H1 (cell line): ENCODE data around the gene MCFD2. TPM values are rescaled to one million over a fixed set of nuclear protein-coding genes. Genes with fewer than 3 reads are reported as not detected.

Source experiments
- ATF3 ChIP-seq: IDR thresholded peaks from 2 replicates; pipeline ENCODE4 v1.6.1; 2011; ENCODE audit warnings: low read depth, mild to moderate bottlenecking, low read length; ENCODE audit not compliant: insufficient read depth
- CHD1 ChIP-seq: IDR thresholded peaks from 2 replicates; pipeline ENCODE4 v1.6.1; 2012; ENCODE audit warnings: low read depth, low read length, improper control_type of control experiment
- CHD2 ChIP-seq: IDR thresholded peaks from 2 replicates; pipeline ENCODE4 v1.6.1; 2012; ENCODE audit warnings: low read length, improper control_type of control experiment
- CREB1 ChIP-seq: IDR thresholded peaks from 2 replicates; pipeline ENCODE4 v1.6.1; 2012; ENCODE audit warnings: inconsistent platforms
- EGR1 ChIP-seq: IDR thresholded peaks from 2 replicates; pipeline ENCODE4 v1.6.1; 2011; ENCODE audit warnings: low read depth, low read length, borderline replicate concordance
- FOSL1 ChIP-seq: IDR thresholded peaks from 2 replicates; pipeline ENCODE4 v1.6.1; 2011; ENCODE audit warnings: mild to moderate bottlenecking, low read depth, low read length, moderate library complexity; ENCODE audit not compliant: insufficient read depth
- GABPA ChIP-seq: IDR thresholded peaks from 2 replicates; pipeline ENCODE4 v1.6.1; 2011; ENCODE audit warnings: mild to moderate bottlenecking, low read length, moderate library complexity, borderline replicate concordance; ENCODE audit not compliant: insufficient read depth
- GTF2F1 ChIP-seq: IDR thresholded peaks from 2 replicates; pipeline ENCODE4 v1.6.1; 2012; ENCODE audit warnings: low read depth, low read length, improper control_type of control experiment, borderline replicate concordance
- HDAC6 ChIP-seq: IDR thresholded peaks from one replicate; pipeline ENCODE4 v1.7.1; 2012; ENCODE audit warnings: low read depth, mild to moderate bottlenecking, inconsistent platforms, low read length, moderate library complexity
- JUN ChIP-seq: IDR thresholded peaks from 2 replicates; pipeline ENCODE4 v1.6.1; 2011; ENCODE audit warnings: low read depth, mild to moderate bottlenecking, improper control_type of control experiment, low read length
- KDM5A ChIP-seq: fragments of 200-600 bp; IDR thresholded peaks from 2 replicates; pipeline ENCODE4 v1.7.1; 2012; ENCODE audit warnings: mild to moderate bottlenecking, low read length, inconsistent platforms, mixed read lengths
- MAFK ChIP-seq: IDR thresholded peaks from 2 replicates; pipeline ENCODE4 v1.6.1; 2012; ENCODE audit warnings: low read depth, mild to moderate bottlenecking, improper control_type of control experiment, low read length
- NRF1 ChIP-seq: IDR thresholded peaks from 2 replicates; pipeline ENCODE4 v1.6.1; 2011; ENCODE audit warnings: mild to moderate bottlenecking, low read depth, low read length, improper control_type of control experiment
- PHF8 ChIP-seq: fragments of 200-600 bp; sonication (generic); conservative IDR thresholded peaks from 2 replicates; pipeline ENCODE4 v1.7.1; 2012; ENCODE audit warnings: low read depth, mild to moderate bottlenecking, inconsistent platforms, low read length, moderate library complexity
- POLR2A ChIP-seq, 2 experiments: IDR thresholded peaks; 1 replicate in 1 of 2; 2 replicates in 1 of 2; pipeline ENCODE4 v1.6.1; 2011; ENCODE audit warnings: low read depth in 2 of 2, low read length in 2 of 2, mild to moderate bottlenecking in 2 of 2; ENCODE audit errors: control extremely low read depth in 1 of 2
- POLR2AphosphoS5 ChIP-seq: IDR thresholded peaks from 2 replicates; pipeline ENCODE4 v1.6.1; 2011; ENCODE audit warnings: low read depth, low read length
- POU5F1 ChIP-seq: IDR thresholded peaks from 2 replicates; pipeline ENCODE4 v1.6.1; 2011; ENCODE audit warnings: low read depth, mild to moderate bottlenecking, low read length, moderate library complexity
- RAD21 ChIP-seq, 2 experiments: IDR thresholded peaks in 1 of 2; conservative IDR thresholded peaks in 1 of 2; 2 replicates each; pipeline ENCODE4 v1.6.1; 2011; ENCODE audit warnings: low read depth in 2 of 2, low read length in 2 of 2, improper control_type of control experiment in 1 of 2, inconsistent platforms in 1 of 2, mild to moderate bottlenecking in 1 of 2, moderate library complexity in 1 of 2
- RXRA ChIP-seq: IDR thresholded peaks from 2 replicates; pipeline ENCODE4 v1.6.1; 2011; ENCODE audit warnings: low read depth, mild to moderate bottlenecking, low read length, moderate library complexity; ENCODE audit not compliant: insufficient read depth
- SIN3A ChIP-seq, 2 experiments: IDR thresholded peaks in 1 of 2; conservative IDR thresholded peaks in 1 of 2; 2 replicates each; pipeline ENCODE4 v1.6.1; 2011 to 2012; ENCODE audit warnings: low read length in 2 of 2, improper control_type of control experiment in 1 of 2, low read depth in 1 of 2, mild to moderate bottlenecking in 1 of 2
- SUZ12 ChIP-seq: fragments of 200-600 bp; sonication (generic); IDR thresholded peaks from 2 replicates; pipeline ENCODE4 v1.6.1; 2012; ENCODE audit warnings: mild to moderate bottlenecking, inconsistent platforms, low read length, moderate library complexity, mixed read lengths
- TAF7 ChIP-seq: optimal IDR thresholded peaks from 2 replicates; pipeline ENCODE3; 2011; ENCODE audit warnings: low read depth, mild to moderate bottlenecking, inconsistent platforms, low read length, moderate library complexity, borderline replicate concordance
- TEAD4 ChIP-seq: IDR thresholded peaks from 2 replicates; pipeline ENCODE4 v1.6.1; 2012; ENCODE audit warnings: low read depth, low read length, inconsistent platforms, mixed read lengths
- YY1 ChIP-seq: IDR thresholded peaks from 2 replicates; pipeline ENCODE4 v1.6.1; 2011; ENCODE audit warnings: low read depth, mild to moderate bottlenecking, low read length
- ZNF274 ChIP-seq: IDR thresholded peaks from 2 replicates; pipeline ENCODE4 v1.7.0; 2012; ENCODE audit warnings: low read length, borderline replicate concordance; ENCODE audit errors: extremely low read depth
- polyA plus RNA-seq, 7 experiments: library from polyadenylated mRNA; depleted of rRNA in 3 of 7; stranded (reverse) in 5 of 7; unstranded in 2 of 7; fragments of >200 nt in 5 of 7; fragments of 200-250 nt in 2 of 7; gene quantifications; 1 replicate in 5 of 7; 2 replicates in 1 of 7; 4 replicates in 1 of 7; pipeline versions ENCODE4 v1.2.1 to v1.2.3, GENCODE V29; 2011 to 2013; ENCODE audit warnings: missing spikeins in 2 of 7, mixed read lengths in 2 of 7
- total RNA-seq: library from RNA; stranded (reverse); fragmentation: NEBNext Ultra II Directional; extraction: Animal tissue kit (Norgen Biotek cat#: 25700); gene quantifications from 2 replicates; pipeline ENCODE4 v1.2.1, GENCODE V29; 2021

MCFD2 gene
- total and polyA plus RNA-seq, 2 of the 8 experiments (the other 6 are each of a cell fraction or from before 2014, with no cell fraction given), result 35.2 to 76.2 TPM

GRCh38 chr2:46915811-46916630 lies 415 bp upstream of the MCFD2 start (continued):
- TF ChIP-seq PHF8, result peak; percentile 90
- no peak for TF ChIP-seq MAFK
- no peak for TF ChIP-seq RXRA
- peak in 1 of 2 experiments; percentile 97; a peak in 2 of 4 replicates for TF ChIP-seq SIN3A (conservative IDR thresholded peaks at IDR 0.05 in 1 of 2, IDR thresholded peaks at IDR 0.05 in 1 of 2; ENCODE audit: low read depth in 1 of 2, low read length in 2 of 2)
- TF ChIP-seq GABPA, result no peak
- TF ChIP-seq RAD21 (IDR thresholded peaks at IDR 0.05 in 1 of 2, conservative IDR thresholded peaks at IDR 0.05 in 1 of 2; ENCODE audit: low read depth in 2 of 2, low read length in 2 of 2), result no peak
- no peak for TF ChIP-seq HDAC6
- peak; percentile 47 for TF ChIP-seq NRF1
- TF ChIP-seq POU5F1, result no peak
- peak; percentile 81 for TF ChIP-seq CREB1
- TF ChIP-seq SUZ12, result no peak
- 0 out of 2 replicates have a peak, but pooled peaks have one; percentile 8 for TF ChIP-seq CHD2
- TF ChIP-seq CHD1, result no peak
- no peak for TF ChIP-seq GTF2F1
- no peak for TF ChIP-seq JUN
- peak in 1 of 2 experiments; percentile 66 for TF ChIP-seq POLR2A (IDR thresholded peaks at IDR 0.05; ENCODE audit: control extremely low read depth in 1 of 2, low read depth in 2 of 2, low read length in 2 of 2)
- TF ChIP-seq EGR1, result no peak
- TF ChIP-seq TAF7, result no peak
- TF ChIP-seq KDM5A, result no peak
- no peak for TF ChIP-seq FOSL1
- no peak for TF ChIP-seq TEAD4
- no peak for TF ChIP-seq YY1
- no peak for TF ChIP-seq ATF3
- TF ChIP-seq POLR2AphosphoS5, result no peak; the same call in 1 of the 2 replicates
- TF ChIP-seq ZNF274, result no peak
